ENCODE results near the gene SLC8B1.

DNA sequence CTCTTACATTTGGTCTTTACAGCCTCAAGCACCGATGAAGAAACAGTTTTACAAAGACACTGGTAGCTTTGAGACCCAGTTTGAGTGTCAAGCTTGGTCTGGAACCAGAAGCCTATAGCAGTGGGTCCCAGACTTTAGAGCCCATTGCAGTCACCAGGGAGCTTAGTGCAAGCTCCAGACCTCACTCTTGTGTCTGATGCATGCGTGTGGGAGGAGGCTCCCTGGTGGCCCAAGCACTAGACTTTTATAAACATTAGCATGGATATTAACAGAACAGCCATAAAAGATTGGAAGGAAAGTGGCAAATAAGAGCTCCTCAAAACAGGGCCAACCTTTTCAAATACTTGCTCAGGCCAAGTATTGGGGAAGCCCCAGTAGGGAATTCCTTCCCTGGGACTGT lies 45.5 kb downstream of the SLC8B1 start:
- TF ChIP-seq, protein P1, sequence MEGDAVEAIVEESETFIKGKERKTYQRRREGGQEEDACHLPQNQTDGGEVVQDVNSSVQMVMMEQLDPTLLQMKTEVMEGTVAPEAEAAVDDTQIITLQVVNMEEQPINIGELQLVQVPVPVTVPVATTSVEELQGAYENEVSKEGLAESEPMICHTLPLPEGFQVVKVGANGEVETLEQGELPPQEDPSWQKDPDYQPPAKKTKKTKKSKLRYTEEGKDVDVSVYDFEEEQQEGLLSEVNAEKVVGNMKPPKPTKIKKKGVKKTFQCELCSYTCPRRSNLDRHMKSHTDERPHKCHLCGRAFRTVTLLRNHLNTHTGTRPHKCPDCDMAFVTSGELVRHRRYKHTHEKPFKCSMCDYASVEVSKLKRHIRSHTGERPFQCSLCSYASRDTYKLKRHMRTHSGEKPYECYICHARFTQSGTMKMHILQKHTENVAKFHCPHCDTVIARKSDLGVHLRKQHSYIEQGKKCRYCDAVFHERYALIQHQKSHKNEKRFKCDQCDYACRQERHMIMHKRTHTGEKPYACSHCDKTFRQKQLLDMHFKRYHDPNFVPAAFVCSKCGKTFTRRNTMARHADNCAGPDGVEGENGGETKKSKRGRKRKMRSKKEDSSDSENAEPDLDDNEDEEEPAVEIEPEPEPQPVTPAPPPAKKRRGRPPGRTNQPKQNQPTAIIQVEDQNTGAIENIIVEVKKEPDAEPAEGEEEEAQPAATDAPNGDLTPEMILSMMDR (IDR thresholded peaks at IDR 0.05) = no peak
- no peak for TF ChIP-seq POLR2A (IDR thresholded peaks at IDR 0.05)

All from right lobe of liver (tissue), 4 donors.